GM12878 (cell line): ENCODE measurements around the gene TUBGCP2. TPM values are rescaled to one million over a fixed set of nuclear protein-coding genes. Genes with fewer than 3 reads are reported as not detected.

Experiments
- ATAC-seq: fragments of 200-7000 bp; cut with Tn5 transposase; 3 replicates; pipeline ENCODE4 v1.9.1; 2020; ENCODE audit warnings: mild to moderate bottlenecking, moderate library complexity
- BruUV-seq: library from RNA; stranded (reverse); fragments of 400-500 nt; replicated peaks from 2 replicates; lab custom pipeline; 2021; lab: Mats Ljungman, UMichigan
- CTCF ChIA-PET: fragments of 300-600 bp; sonication (Branson Sonifier 250); formaldehyde crosslinking; extraction: SDS; loops from one replicate; lab custom pipeline; 2021; ENCODE audit warnings: inconsistent platforms; lab: Yijun Ruan, JAX
- POLR2A ChIA-PET: fragments of 350-600 bp; formaldehyde crosslinking; extraction: SDS; loops from one replicate; lab custom pipeline; 2021; ENCODE audit warnings: inconsistent platforms; lab: Charles Lee
- RAD21 ChIA-PET: fragments of 300-600 bp; sonication (Branson Sonifier 250); formaldehyde crosslinking; loops from one replicate; lab custom pipeline; 2023; ENCODE audit warnings: antibody characterized with exemption; ENCODE audit not compliant: unreplicated experiment; lab: Charles Lee
- SMC1A ChIA-PET: fragments of 300-600 bp; sonication (Branson Sonifier 250); formaldehyde crosslinking; loops from one replicate; lab custom pipeline; 2023; ENCODE audit not compliant: unreplicated experiment, uncharacterized antibody; lab: Charles Lee
- DNase-seq: peaks from one replicate; pipeline ENCODE4 v3.0.0-alpha.2; 2011; ENCODE audit warnings: low read depth, low spot score
- FAIRE-seq: peaks from 3 replicates; lab custom pipeline; 2011; peaks lifted over from hg19 to GRCh38; lab: Jason Lieb, UNC
- H2AFZ ChIP-seq: 2 replicates; pipeline ENCODE4 v1.6.0; 2011; ENCODE audit warnings: low read depth, low read length, control low read depth; ENCODE audit not compliant: control insufficient read depth
- H3K27ac ChIP-seq: 2 replicates; pipeline ENCODE4 v1.5.1; 2011; ENCODE audit warnings: control low read depth; ENCODE audit not compliant: control insufficient read depth, insufficient read depth
- H3K27me3 ChIP-seq, 2 experiments: replicated peaks in 1 of 2; 2 replicates each; pipeline versions ENCODE4 v1.6.0 to v1.6.1; 2011; ENCODE audit warnings: low read length in 1 of 2; ENCODE audit not compliant: control insufficient read depth in 2 of 2, insufficient read depth in 2 of 2
- H3K36me3 ChIP-seq, 2 experiments: 2 replicates each; pipeline ENCODE4 v1.5.1; 2011; ENCODE audit warnings: low read length in 1 of 2; ENCODE audit not compliant: control insufficient read depth in 2 of 2, insufficient read depth in 2 of 2
- H3K4me1 ChIP-seq: 2 replicates; pipeline ENCODE4 v1.6.1; 2011; ENCODE audit warnings: mild to moderate bottlenecking, low read length, moderate library complexity, mixed read lengths; ENCODE audit not compliant: control insufficient read depth, insufficient read depth
- H3K4me2 ChIP-seq: 2 replicates; pipeline ENCODE4 v1.6.0; 2011; ENCODE audit warnings: control low read depth; ENCODE audit not compliant: control insufficient read depth, insufficient read depth
- H3K4me3 ChIP-seq: fragments of 200-600 bp; sonication (generic); 2 replicates; pipeline ENCODE4 v1.5.1; 2016
- H3K79me2 ChIP-seq: 2 replicates; pipeline ENCODE4 v1.6.0; 2011; ENCODE audit warnings: low read length; ENCODE audit not compliant: control insufficient read depth, insufficient read depth
- H3K9ac ChIP-seq: 2 replicates; pipeline ENCODE4 v1.8.0; 2011; ENCODE audit warnings: low read length, control low read depth, mixed read lengths; ENCODE audit not compliant: control insufficient read depth, insufficient read depth
- H3K9me3 ChIP-seq: replicated peaks from 3 replicates; pipeline ENCODE4 v1.5.1; 2011; ENCODE audit warnings: mild to moderate bottlenecking, low read length; ENCODE audit not compliant: control insufficient read depth, insufficient read depth
- H4K20me1 ChIP-seq: 2 replicates; pipeline ENCODE4 v1.6.0; 2011; ENCODE audit not compliant: control insufficient read depth, insufficient read depth
- CEBPB ChIP-seq, 2 experiments: fragments of 150-350 bp in 1 of 2; IDR thresholded peaks; 2 replicates each; pipeline ENCODE4 v1.6.1; 2012 to 2014; ENCODE audit warnings: low read depth in 2 of 2, low read length in 2 of 2, borderline replicate concordance in 1 of 2, inconsistent platforms in 1 of 2
- FOXK2 ChIP-seq: fragments of 450-650 bp; IDR thresholded peaks from 2 replicates; pipeline ENCODE4 v1.6.1; 2017; ENCODE audit warnings: mild to moderate bottlenecking, moderate library complexity
- FOXM1 ChIP-seq: IDR thresholded peaks from 2 replicates; pipeline ENCODE4 v1.6.1; 2012; ENCODE audit warnings: low read depth, mild to moderate bottlenecking, inconsistent platforms, low read length, moderate library complexity
- MTA2 ChIP-seq: fragments of 450-650 bp; IDR thresholded peaks from 2 replicates; pipeline ENCODE4 v1.6.1; 2016; ENCODE audit warnings: low read depth, mild to moderate bottlenecking, moderate library complexity
- MYB ChIP-seq: fragments of 150-350 bp; IDR thresholded peaks from 2 replicates; pipeline ENCODE4 v1.6.1; 2014; ENCODE audit warnings: mild to moderate bottlenecking, low read depth, low read length, borderline replicate concordance
- RCOR1 ChIP-seq: conservative IDR thresholded peaks from 2 replicates; pipeline ENCODE4 v1.6.1; 2012; ENCODE audit warnings: low read depth, low read length, improper control_type of control experiment
- TCF12 ChIP-seq: IDR thresholded peaks from 2 replicates; pipeline ENCODE4 v1.6.1; 2011; ENCODE audit warnings: low read depth, mild to moderate bottlenecking, low read length
- WGBS: methylation state at CpG from one replicate; pipeline ENCODE4 v1.1.6; 2016; ENCODE audit warnings: low lambda C conversion rate; ENCODE audit not compliant: insufficient replicate concordance, insufficient coverage; ENCODE audit errors: missing lambda C conversion rate; 5-methylcytosine and 5-hydroxymethylcytosine counted together
- in situ Hi-C: fragments of 300-500 bp; cut with MboI; formaldehyde crosslinking; loops from 9 replicates; pipeline ENCODE4 v1.14.3; 2018; ENCODE audit warnings: mixed read lengths
- intact Hi-C: fragments of 100-400 bp; cut with micrococcal nuclease; formaldehyde crosslinking; loops from one replicate; pipeline ENCODE4 v1.14.2; 2022; ENCODE audit not compliant: unreplicated experiment
- polyA plus RNA-seq, 11 experiments: library from polyadenylated mRNA; depleted of rRNA in 4 of 11; unstranded in 6 of 11; stranded (reverse) in 5 of 11; fragments of >200 nt; fragmentation: Nextera tagmentation in 4 of 11; fragmentation: Illumina TruSeq in 1 of 11; extraction: Ambion mirVana in 4 of 11; extraction: Trizol in 1 of 11; gene quantifications; 1 replicate in 1 of 11; 2 replicates in 10 of 11; pipeline versions ENCODE4 v1.2.1 to v1.2.3, GENCODE V29; 2011 to 2016; ENCODE audit warnings: inconsistent platforms in 2 of 11, missing spikeins in 2 of 11, low read depth in 1 of 11
- total RNA-seq, 4 experiments: library from RNA; depleted of rRNA in 3 of 4; stranded (reverse); fragments of >200 nt in 3 of 4; fragmentation: Illumina TruSeq in 1 of 4; extraction: Trizol in 1 of 4; gene quantifications; 2 replicates each; pipeline versions ENCODE4 v1.2.1 to v1.2.3, GENCODE V29; 2013 to 2021

The TUBGCP2 gene
- total and polyA plus RNA-seq, 10 of the 15 experiments (the other 5 are each of a cell fraction or from before 2014, with no cell fraction given): 4.8 to 47.1 (median 34.7) TPM

GRCh38 chr10:133237241-133237587 lies 71.5 kb downstream of the TUBGCP2 start (continued):
- TF ChIP-seq FOXM1 (no peak), MTA2 (no peak)

GRCh38 chr10:133236401-133237240 lies 72.1 kb downstream of the TUBGCP2 start:
- ChIA-PET SMC1A (no interaction called here), CTCF (no interaction called here), RAD21 (no interaction called here), POLR2A (no interaction called here)
- WGBS: 24% methylated on average over 89 of the region's 103 CpGs
- Histone ChIP-seq H3K36me3 (no peaks in the 10 kb centered on the region), H2AFZ (no peak overlapping the region), H4K20me1 (no peaks in the 10 kb centered on the region), H3K9ac (no peak overlapping the region), H3K9me3 (no peaks in the 10 kb centered on the region), H3K79me2 (no peaks in the 10 kb centered on the region), H3K27ac (no peak overlapping the region), H3K4me3 (no peak overlapping the region), H3K27me3 (no peaks in the 10 kb centered on the region; a peak in 3 of 4 replicates), H3K4me1 (peaks cover 7% of the 10 kb centered on the region), H3K4me2 (no peak overlapping the region)
- in situ Hi-C loops: no loop called here
- ATAC-seq (no peak), FAIRE-seq (no peak), DNase-seq (no peak)
- no peak for TF ChIP-seq TCF12
- TF ChIP-seq CEBPB (IDR thresholded peaks at IDR 0.05; ENCODE audit: borderline replicate concordance in 1 of 2, low read depth in 2 of 2, low read length in 2 of 2): no peak
- no peak for TF ChIP-seq FOXK2
- no peak for TF ChIP-seq RCOR1
- no peak for TF ChIP-seq MYB
- no TSS peak for BruUV-seq
- intact Hi-C loops: no loop called here
